Stimulated activated CD4-positive, alpha-beta T cell treated with anti-CD3 and anti-CD28 coated beads, Interleukin-12 subunit alpha, Interleukin-12 subunit beta, amount 100 ng/mL, for 4 hours (primary cell): ENCODE results near the gene SUV39H2.
"Not testable (repeated sequence)": the region's sequence is repeated elsewhere in the genome, so short reads cannot be mapped to it uniquely, and the experiment has no call there.

Source experiments
- DNase-seq: peaks from one replicate; pipeline ENCODE4 v3.0.0-alpha.2; 2020

SUV39H2 gene, protein sequence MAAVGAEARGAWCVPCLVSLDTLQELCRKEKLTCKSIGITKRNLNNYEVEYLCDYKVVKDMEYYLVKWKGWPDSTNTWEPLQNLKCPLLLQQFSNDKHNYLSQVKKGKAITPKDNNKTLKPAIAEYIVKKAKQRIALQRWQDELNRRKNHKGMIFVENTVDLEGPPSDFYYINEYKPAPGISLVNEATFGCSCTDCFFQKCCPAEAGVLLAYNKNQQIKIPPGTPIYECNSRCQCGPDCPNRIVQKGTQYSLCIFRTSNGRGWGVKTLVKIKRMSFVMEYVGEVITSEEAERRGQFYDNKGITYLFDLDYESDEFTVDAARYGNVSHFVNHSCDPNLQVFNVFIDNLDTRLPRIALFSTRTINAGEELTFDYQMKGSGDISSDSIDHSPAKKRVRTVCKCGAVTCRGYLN

DNA sequence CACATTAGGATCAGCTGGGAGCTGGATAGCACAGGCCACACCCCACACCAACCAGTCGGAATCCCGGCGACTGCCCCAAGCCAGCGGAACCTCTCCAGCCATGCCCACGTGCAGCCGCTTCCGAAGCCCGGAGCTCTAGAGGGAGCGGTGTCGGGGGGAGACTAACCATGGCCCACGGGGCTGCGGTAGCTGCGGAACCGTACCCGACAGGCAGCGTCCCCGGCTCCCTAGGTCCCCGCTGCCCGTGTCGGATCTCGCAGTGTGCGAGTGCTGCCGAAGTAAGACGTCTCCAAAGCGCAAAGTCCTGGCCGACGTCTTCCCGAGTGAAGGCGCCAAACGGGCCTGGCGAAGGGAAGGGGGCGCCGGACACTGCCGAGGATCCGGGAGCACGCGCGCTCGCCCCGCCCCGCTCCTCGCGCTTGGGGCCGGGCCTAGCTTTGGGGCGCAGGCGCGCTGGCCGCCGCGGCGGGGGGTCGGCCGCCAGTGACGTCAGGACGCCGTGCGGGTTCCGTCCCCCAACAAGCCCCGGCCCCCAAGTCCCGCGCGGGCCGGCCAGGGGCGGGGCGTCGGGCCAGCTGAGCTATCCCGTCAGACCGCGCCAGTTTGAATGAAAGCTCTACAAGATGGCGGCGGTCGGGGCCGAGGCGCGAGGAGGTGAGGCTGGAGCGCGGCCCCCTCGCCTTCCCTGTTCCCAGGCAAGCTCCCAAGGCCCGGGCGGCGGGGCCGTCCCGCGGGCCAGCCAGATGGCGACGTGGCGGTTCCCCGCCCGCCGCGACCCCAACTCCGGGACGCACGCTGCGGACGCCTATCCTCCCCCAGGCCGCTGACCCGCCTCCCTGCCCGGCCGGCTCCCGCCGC is at the start of gene SUV39H2:
Gene SUV39H2 (plus strand): TSS at position 601 of the 858 bp plus-strand sequence. CDS start 23 bp downstream, at position 624.
- DNase-seq = peak; percentile 93

DNA sequence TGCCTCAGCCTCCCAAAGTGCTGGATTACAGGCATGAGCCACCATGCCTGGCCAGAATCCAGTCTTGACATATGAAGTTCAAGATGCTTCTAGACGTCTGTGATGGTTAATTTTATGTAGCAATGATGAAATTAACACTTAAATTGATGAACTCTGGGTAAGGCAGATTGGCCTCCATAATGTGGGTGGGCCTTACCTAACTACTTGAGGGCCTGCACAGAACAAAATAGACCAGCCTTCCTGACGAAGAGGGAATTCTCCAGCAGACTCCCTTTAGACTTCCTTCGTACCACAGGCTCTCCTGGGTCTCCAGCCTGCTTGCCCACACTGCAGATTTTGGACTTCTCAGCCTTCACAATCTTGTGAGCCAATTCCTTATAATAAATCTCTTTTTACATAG is 45.6 kb upstream of the SUV39H2 start:
- DNase-seq = no peak

DNA sequence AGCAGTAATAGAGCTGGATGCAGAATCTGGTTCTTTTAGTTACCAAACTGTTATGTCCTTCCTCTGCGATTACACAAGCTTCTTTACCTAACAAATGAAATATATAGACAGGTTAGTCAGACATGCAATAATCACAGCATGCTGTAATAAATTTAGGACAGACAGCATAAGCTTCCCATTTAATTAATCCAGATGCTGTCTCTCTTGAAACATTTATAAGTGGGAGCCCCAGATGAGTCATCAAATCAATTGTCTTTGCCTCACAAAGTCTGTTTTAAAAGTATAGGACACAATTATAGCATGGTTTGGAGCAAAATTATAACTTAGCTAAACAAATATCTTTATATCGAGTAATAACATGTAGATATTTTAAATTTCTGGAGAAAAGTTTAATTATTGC is 42.5 kb upstream of the SUV39H2 start:
- DNase-seq = no peak

DNA sequence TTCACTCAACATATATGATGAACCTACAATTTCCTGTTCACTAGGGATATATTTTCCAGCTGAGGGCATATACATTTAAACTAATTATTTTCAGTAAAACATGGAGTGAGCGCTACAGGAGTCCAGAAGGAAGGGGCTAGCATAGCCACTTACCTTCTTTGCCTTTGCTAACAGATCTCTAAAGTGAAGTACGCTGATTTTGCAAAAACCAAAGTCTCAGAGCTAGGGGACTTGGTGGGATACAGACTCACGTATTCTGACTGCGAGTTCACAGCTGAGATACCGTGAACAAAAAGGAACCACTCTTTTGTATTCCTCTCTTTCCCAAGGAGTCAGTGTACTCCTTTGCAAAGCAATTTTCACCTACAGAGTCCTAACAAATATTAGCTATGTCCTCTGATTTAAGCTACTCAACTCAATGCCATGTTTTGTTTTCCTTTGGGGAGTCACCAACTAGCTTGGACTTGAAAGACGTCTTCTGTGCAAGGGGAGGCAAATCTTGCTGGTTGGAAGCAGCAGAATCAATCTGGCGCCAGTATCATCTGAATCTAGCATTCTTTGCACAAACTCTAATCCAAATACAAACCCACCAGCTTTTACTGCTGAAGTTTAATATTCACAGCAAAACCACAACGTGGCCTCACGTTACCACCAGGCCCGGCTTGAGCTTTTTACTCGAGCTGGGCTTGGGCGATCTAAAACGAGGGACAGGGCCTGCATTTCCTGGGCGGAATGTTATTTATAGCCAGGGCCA is 41.5 kb upstream of the SUV39H2 start:
- no peak for DNase-seq

DNA sequence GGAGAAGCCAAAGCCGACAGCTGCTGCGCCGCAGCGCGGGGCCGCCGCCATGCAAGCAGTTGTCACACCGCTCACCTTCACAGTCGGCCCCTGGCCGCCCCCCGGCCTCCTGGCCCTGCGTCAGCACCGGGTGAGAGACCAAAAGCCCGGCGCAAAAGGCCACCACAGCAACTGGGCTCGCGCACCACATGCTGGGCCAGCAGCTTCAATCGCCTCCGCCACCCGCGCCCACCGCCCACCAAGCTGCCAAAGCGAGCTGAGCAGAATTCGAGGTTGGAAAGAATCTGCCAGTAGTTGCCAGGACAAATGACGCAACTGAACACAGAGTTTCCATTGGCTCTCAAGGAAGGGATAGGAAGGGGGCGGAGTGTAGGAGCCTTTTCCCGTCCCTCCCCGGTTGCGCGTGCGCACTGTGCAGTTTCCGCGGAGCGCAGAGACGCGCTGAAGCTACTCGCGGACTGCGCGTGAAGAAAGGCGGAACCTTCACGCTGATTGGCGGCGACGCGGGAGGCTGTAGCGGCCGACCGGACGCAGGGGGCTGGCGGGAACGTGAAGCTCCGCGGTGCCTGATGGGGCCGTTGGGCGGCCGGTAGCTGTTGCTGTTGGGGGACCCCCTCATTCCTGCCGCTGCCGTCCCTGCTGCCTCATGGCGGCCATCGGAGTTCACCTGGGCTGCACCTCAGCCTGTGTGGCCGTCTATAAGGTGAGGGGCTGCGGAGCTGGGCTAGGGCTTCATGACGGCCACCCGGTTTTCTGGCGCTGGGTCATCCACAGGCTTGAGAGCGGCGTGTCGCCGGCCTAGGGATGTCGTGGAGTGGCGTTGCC is 40.7 kb upstream of the SUV39H2 start, which contains the start of the genes CDNF, HSPA14 and MSANTD7:
Gene CDNF (minus strand): TSS at position 281 of the 825 bp plus-strand sequence. CDS start 91 bp downstream, at position 190.
Gene HSPA14 (plus strand): TSS at position 550 of the 825 bp plus-strand sequence. CDS start 97 bp downstream, at position 647.
Gene MSANTD7 (plus strand): TSS at position 550 of the 825 bp plus-strand sequence. CDS start 3,979 bp downstream, outside the sequence.
- DNase-seq = peak; percentile 99

DNA sequence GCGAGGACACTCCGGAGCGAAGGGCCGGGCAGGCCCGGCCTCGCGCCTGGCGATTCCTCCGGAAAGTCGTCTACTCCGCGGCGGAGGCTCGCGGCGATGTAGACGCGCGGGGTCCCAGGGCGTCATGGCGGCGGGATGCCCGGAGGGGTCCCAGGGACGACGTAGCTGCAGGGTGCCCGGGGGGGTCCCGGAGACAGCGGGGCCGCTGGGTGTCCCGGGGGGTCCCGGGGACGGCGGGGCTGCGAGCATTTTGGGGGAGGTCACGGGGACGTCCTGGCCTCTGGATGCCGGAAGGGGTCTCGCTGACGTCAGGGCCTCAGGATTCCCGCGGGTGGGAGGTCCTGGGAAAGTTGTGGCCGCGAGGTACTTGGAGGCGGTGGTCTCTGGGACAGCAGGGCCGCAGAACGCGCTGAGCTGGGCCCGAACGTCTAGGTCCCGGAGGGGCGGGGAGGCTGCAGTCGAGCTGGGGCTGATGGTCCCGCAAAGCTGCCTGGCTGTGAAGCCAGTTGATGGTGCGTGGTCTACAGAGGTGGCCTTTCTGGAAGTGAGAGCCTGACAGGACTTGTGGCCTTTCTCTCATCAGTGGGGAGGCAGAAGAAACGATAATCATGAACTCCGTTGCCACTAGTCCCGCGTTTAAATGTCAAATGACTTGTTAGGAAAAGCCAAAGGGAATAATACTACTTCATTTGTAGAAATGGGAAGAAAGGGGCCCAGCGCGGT is 39.9 kb upstream of the SUV39H2 start:
- peak; percentile 17 for DNase-seq

DNA sequence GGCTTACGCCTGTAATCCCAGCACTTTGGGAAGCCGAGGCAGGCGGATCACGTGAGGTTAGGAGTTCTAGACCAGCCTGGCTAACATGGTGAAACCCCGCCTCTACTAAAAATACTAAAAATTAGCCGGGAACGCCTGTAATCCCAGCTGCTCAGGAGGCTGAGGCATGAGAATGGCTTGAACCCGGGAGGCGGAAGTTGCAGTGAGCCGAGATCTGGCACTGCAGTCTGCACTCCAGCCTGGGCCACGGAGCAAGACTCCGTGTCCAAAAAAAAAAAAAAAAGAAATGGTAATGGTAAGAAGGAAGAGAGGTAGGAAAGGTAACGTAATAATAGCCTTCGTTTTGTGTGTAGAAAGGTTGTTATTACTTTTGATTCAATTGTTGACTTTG is 39.4 kb upstream of the SUV39H2 start:
- DNase-seq = no peak

DNA sequence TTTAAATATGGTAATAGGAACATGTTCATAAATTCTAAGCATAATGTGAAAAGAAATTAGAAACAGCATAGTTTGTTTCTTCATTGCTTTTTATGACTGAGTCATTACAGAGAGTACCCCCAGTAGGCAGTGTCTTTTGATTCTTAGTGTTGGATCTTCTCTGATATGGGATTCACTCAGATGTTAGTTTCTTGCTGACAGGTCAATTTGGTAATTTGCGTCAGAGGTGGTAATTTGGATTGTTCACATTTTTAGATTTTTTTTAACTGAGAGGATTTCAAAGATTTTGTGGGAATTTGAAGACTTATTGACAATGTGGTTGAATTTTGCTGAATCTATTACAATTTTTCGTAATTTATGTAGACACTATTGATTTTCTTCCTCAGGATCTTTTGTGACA is 38.5 kb upstream of the SUV39H2 start:
- DNase-seq = no peak

DNA sequence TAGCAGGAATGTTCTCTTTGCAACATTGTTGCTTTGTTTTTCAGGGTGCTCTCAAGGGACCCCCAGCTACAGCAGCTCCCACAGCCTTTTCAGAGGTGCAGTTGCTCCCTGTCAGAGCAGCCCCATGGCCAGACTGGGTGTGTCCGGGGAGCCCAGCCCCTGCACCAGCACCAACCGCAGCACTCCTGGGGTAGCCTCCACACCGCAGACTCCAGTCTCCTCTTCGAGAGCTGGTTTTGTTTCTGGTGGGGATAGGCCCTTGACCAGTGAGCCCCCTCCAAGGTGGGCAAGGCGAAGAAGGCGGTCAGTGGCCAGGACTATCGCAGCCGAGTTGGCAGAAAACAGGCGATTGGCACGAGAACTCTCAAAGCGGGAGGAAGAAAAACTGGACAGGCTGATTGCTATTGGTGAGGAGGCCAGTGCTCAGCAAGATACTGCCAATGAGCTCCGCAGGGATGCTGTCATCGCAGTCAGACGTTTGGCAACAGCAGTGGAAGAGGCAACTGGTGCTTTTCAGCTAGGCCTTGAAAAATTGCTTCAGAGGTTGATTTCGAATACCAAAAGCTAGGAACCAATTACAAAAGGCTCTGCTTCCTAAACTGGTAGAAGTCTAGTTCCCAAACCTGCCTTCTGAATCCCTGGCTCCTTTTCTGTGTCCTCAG is 35.2 kb upstream of the SUV39H2 start:
- no peak for DNase-seq

DNA sequence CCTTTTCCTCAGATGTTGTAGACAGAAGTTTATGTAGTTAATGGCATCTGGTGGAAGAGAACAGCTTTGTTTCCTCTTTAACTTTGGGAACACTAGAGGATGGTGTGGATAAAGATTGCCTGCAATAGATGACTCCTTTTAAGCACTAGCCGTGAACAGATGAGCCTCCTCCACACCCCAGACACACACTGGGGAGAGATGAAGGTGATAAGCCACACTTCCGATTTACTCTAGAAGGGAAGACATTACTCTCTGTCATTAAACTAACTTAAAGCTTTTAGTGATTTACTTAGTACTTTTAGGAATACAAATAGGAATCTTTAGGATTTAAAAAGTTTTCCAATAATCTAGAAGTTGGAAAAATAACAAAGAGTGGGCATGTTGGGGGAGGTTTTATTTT is 33.7 kb upstream of the SUV39H2 start:
- DNase-seq = no peak

DNA sequence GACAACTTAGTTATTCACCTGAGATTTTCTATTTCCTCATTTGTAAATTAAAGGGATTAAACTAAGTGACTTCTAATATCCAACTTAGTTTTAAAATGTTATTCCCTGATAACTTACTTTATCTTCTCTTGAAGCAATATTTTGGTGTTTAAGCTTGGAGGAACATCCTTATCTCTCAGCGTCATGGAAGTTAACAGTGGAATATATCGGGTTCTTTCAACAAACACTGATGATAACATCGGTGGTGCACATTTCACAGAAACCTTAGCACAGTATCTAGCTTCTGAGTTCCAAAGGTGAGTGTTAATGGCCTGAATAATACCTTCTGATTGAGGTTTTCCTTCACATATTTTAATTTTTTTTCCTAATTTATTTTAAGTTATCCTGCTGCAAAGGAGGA is 26.4 kb upstream of the SUV39H2 start:
- DNase-seq = no peak

DNA sequence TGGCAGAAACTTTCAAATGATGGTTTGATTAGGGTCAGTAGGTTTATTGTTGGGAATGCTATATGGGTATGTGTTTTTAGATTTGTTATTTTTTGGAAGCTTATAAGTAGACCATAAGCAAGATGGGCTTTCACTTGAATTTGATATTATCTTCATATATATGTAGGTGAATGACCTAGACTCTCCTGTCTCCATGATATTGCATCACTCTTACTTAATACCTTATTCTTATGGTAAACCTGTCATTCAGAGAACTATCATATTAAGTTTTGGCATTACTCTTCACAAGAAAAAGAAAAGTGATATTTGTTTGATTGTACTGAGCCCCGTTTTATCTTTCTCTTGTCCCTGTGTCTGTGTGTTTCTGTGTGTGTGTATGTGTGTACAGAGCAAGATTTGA is 23.2 kb upstream of the SUV39H2 start:
- no peak for DNase-seq

DNA sequence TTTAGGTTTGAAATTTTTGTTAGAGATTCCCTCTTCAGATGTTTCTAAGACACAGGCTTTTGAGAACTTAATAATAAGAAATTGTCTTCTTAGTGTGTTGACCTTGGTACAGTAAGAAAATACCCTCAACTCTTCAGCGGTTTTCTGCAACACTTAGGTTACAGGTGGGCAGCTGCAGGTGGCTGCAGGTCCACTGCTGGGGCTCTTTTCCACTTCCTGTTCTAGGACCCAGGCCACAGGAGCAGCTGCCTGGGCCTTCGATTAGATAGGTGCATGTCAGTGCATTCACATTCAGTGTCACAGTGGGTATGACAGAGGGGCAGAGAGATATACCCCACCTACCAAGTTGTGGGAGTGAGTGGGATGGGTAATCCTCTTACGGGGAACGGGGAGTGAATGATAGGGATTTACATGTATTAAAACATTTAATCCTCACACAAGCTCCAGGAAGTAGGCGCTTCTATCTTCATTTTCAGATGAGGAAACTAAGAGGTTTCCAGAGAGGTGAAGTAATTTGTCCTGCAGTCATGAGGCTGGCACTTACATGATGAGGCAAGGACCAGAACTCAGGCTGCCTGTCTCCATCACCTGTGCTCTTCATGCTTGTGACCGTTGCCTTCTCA is 20.2 kb upstream of the SUV39H2 start:
- no peak for DNase-seq

DNA sequence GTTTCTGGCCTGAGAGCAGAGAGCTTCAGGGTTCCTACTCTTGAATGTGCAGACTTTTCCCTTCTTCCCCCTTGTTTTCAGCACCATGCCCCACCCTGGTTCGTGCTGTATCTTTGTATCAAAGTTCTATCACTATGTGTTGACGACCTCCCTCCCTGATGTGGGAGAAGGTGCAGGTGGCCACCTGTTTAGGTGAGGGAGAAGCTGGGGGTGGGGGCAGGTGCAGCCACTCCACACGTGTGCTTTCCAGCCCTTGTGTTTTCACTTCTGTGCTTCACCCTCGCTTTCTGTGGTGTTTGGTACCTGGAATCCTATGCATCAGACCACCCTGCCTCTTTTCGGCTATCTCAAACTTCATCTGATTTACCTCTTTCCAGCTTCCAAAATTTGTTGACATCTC is 19.6 kb upstream of the SUV39H2 start:
- no peak for DNase-seq

DNA sequence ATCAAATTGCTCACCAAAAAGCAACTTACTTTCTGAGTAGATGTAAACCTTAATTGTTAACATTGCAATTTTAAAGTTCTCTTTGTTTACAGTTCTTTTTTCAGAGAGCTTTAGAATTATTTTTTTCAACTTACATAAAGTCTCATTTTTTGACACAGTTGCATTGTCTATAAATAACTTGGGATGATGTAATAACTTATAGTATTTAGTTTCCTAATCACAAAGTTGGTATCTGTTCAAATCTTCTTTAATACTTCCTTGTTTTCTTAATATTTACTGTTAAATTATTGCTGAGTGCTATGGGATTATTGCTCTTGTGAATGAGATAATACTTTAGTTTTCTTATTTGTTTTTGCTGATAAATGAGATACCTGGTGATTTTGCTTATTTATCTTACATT is 18.9 kb upstream of the SUV39H2 start:
- DNase-seq = no peak

DNA sequence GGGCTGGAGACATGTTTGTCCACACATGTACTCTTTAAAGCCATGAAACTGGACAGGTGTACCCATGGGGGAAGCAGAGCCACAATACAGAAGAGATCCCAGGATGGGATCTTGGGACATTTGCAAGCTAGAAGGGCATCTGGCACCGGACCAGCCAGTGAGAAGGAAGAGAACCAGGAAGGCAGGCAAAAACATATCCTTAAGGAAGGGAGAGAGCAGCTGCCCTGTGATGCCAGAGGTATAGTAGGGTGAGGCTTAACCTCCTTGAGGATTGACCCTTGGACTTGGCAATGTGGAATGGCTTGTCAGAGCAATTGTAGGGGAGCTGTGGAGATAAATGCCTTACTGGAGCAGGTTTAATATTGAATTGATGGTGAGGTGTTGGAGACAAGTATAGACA is 17.9 kb upstream of the SUV39H2 start:
- no peak for DNase-seq

DNA sequence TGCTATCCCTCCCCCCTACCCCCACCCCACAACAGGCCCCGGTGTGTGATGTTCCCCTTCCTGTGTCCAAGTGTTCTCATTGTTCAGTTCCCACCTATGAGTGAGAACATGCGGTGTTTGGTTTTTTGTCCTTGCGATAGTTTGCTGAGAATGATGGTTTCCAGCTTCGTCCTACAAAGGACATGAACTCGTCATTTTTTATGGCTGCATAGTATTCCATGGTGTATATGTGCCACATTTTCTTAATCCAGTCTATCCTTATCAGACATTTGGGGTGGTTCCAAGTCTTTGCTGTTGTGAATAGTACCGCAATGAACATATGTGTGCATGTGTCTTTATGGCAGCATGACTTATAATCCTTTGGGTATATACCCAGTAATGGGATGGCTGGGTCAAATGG is 14.2 kb upstream of the SUV39H2 start:
- DNase-seq = not testable (repeated sequence)

DNA sequence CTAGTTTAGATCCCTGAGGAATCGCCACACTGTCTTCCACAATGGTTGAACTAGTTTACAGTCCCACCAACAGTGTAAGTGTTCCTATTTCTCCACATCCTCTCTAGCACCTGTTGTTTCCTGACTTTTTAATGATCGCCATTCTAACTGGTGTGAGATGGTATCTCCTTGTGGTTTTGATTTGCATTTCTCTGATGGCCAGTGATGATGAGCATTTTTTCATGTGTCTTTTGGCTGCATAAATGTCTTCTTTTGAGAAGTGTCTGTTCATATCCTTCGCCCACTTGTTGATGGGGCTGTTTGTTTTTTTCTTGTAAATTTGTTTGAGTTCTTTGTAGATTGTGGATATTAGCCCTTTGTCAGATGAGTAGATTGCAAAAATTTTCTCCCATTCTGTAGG is 13.8 kb upstream of the SUV39H2 start:
- not testable (repeated sequence) for DNase-seq

DNA sequence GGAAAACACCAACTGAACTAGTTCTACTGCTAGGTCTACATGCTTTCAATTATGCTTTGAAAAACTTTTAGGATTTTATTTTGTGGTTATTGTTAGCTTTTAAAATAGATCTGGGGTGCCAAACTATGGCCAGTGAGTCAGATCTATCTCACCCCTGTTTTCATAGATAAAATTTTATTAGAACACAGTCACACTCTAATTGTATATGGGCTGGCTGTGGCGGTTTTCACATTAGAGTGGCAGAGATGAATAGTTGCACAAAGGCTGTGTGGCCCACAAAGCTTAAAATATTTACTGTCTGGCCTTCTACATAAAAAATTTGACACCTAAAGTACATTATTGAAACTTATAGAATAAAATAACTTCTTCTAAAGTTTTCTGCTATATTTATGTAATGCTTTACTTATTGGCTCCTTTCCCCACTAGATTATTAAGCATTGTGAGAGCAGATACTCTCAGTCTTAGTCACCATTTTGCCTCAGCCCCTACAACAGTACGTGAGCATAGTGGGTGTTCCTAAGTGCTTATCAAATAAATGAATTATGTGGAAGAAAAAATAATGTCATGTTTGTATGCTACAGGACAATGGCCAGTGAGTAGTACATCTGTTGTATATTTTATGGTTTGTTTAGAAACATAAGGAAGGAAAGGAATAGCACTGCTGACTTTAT is 5.4 kb upstream of the SUV39H2 start:
- no peak for DNase-seq

DNA sequence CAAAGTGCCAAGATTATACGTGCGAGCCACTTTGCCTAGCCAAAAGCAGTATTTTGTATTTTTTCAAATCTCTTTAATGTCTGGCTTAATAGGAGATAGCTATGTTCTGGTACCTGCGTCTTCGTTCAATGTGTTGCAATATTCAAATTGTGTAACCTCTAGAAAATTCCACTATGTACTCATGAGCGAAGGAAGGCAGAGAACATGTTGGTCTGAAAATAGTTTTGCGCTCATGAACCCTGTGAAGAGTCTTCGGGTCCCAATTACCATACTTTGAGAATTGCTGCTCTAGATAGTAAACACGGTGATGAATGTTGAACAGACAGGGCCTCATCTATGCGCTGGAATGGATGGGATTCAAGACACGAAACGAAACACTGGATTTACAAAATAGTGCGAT is 2.7 kb upstream of the SUV39H2 start:
- no peak for DNase-seq
